Activated T-cell treated with anti-CD3 and anti-CD28 coated beads for 24 hours (primary cell): Measurements from ENCODE around the gene NHERF2.

Experiments
- DNase-seq: peaks from one replicate; pipeline ENCODE4 v3.0.0-alpha.2; 2020; ENCODE audit warnings: low read depth

NHERF2 gene

DNA sequence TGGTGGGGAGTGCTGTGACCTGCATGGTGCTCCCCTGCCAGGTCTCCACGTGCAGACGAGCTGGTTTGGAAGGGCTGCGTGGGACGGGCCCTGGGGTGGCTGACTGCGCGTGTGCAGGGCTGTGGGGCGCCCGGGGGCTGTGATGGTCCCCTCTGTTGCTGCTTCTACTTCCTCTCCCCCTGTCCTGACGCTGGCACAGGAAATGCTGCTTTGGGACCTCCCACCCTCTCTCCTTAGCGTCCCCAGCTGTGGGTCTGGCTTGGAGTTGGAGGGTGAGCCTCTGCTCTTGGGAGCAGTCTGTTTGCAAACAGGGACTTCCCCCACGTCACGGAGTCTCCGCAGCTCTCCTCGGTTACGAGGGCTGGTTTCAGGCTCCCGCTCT is 56.3 kb downstream of the NHERF2 start:
- DNase-seq = no peak

DNA sequence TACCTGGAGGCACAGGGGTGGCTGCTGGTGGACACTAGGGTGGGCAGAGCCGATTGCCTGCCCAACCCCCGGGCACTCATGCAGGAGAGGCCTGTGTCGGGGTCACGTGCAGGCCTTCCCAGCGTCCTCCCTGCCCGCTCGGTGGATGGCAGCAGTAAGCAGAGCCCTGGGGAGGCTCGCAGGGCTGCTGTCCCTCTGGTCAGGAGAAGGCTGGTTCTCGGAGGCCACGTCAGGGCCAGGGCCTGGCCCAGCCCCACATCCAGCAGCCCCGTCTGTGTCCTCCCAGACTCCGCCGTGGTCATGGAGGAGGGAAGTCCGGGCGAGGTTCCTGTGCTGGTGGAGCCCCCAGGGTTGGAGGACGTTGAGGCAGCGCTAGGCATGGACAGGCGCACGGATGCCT is 56.7 kb downstream of the NHERF2 start:
- DNase-seq = no peak

GRCh38 chr16:2083876-2084780 is 57.4 kb downstream of the NHERF2 start:
- DNase-seq = no peak

GRCh38 chr16:2084895-2085625 is 58.4 kb downstream of the NHERF2 start:
- DNase-seq = no peak

- DNase-seq = no peak
Observed at GRCh38 chr16:2085669-2086068, 59.0 kb downstream of the NHERF2 start.

- DNase-seq = no peak
Observed at GRCh38 chr16:2086106-2086742, 59.5 kb downstream of the NHERF2 start.

DNA sequence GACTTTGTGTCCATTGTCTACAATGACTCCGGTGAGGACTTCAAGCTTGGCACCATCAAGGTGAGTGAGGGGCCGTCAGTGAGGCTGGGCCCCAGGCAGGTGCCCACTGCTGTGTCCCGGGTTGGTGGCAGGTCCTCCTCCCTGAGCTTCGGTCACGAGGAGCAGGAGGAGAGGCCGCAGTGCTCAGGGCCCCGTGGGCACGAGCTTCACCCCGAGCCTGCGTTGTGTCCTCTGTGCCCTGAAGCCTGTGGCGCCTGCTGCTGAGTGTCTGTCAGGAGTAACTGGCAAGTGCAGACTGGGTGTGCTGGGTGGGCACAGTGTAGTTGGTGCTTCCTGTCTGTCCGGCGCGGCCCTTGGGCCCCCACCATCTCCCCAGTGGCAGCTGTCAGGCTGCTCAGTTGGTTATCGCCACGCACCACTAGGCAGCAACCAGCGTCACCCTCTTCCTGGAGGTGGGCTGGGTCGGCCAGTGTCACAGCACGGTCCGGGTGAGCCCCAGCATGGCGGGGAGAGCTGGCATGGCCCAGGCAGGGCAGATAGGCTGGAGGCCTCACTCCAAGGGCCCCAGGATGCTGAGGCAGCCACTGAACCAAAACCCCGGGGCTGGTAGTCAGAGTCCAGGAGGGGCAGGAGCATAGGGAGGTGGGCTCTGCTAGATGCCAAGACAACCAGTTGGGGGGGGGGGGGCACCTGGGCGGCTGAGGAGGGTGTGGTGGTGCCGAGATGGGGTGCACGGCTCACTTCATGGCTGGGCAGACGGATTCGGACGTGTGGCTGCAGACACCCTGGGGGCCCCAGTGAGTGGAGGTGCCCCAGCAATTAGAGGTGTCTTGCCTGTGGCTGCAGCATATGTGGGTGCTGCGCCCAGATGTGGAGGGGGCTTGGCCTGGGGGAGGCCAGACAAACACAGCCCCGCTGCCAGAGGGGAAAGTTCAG is 60.4 kb downstream of the NHERF2 start:
- DNase-seq = no peak

- no peak for DNase-seq
Observed at GRCh38 chr16:2087748-2088631, 61.3 kb downstream of the NHERF2 start.
